ENCODE data around the gene HOXA10.

The HOXA10 gene

DNA sequence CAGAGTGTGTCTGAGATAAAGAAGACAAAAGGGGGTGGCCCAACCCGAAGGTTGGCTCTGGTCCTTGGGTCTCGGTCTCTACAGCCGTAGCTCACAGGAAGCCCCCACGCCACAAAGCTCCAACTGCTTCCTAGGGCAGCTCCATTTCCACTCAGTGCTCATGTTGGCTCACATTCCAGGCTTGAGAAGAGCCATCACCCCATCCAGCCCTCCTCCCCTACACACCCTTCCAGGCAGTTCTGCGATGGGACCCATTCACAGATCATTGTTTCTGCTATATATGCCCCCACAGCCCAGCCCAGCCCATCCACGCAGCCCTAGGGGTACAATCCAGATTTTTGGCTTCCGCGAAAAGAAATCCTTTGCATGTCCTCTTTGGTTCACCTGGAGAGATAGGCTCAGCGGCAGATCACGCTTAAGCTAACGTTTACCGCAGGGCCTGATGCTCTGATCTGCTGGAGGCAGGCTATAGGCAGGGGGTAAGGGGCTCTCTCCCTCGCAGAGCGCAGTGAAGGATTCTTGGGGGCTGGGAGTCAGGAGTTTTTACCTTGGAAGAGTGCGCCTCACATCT, 17.1 kb upstream of the HOXA10 start:
- DNase-seq (ENCODE audit: low read depth), result no peak

- DNase-seq (ENCODE audit: low read depth), result no peak
Observed at GRCh38 chr7:27189997-27190748, 16.1 kb upstream of the HOXA10 start.

- no peak for DNase-seq (ENCODE audit: low read depth)
Observed at GRCh38 chr7:27189295-27189996, 15.3 kb upstream of the HOXA10 start.

GRCh38 chr7:27188386-27189294, 14.5 kb upstream of the HOXA10 start:
- no peak for DNase-seq (ENCODE audit: low read depth)

DNA sequence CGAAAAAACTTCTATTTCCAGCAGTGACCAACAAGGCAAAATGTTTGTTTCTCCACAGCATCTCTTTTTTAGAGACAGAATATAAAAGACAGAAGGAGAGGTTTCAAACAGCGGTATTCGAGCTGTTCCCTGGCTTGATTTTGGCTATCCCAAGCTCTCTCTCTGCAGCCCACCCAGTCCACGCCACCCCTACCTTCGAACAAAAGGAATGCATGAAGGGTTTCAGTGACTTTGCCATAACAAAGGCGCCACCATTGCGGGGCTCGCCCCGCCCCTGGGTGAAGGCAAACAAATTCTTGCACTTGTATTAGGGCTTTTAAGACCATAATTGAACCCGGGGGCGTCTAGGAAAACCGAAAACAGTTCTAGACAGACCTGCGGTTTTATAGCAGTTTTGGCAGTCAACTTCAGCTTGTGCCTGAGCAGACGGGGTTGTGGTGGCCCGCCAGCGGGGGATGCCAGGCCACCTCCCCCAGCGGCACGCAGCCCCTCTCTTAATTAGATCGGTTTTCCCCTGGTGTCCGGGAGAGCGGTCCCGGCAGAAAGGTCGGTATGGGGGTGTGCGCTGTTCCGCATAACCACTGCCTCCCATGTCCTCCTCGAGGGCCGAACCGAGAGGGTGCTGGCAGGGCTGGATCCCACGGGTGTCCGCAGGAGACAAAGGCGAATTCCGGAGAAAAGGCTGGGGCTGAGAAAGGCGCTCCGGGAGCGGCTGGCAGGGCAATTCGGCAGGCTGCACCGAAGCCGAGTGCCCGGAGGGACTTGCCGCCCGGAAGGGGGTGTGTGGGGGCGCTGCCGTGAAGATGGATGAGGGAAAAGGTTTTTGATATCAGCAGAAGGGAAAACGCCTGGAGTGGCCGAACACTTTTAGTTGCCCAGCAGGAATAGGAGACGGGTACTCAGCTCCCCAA, 13.6 kb upstream of the HOXA10 start:
- no peak for DNase-seq (ENCODE audit: low read depth)

GRCh38 chr7:27186668-27187474, 12.8 kb upstream of the HOXA10 start:
- DNase-seq (ENCODE audit: low read depth), result no peak

DNA sequence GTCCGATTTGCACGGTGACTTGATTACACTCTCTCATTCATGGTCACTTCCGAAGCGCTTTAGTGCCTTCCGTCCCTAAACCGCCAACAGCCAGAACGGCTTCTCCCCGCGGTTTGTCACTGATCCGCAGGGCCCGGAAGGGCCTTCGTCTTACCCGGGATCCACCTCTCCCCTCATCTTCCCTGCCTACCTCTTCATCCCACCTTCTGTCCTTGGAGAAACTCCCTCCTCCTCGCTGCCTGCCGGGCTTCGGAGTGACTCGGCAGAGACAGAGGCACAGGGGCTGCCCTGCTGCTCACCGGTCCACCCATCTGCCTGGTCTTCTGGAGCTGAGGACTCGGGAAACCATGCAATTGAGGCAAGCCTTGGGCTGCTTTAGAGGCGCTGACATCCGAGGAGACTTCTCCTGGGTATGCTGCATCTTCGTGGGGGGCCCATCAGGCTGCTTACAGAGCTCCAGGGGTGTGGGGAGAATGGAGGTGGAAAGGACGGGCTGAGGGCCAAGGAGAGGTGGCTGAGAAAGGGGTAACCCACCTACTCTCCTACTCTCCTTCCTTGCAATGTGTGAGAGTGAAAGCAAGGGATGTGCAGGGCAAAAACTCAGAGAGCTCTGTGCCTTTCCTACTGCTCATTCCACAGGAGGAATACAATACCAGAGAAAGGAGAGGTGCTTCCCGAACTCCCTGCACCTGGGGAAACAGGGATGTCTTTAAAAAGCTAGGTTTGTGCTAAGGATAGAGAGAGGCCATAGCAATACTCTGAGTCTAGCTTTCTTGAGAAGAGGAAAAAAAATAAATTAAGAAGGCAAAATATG, 11.9 kb upstream of the HOXA10 start:
- DNase-seq (ENCODE audit: low read depth), result no peak

DNA sequence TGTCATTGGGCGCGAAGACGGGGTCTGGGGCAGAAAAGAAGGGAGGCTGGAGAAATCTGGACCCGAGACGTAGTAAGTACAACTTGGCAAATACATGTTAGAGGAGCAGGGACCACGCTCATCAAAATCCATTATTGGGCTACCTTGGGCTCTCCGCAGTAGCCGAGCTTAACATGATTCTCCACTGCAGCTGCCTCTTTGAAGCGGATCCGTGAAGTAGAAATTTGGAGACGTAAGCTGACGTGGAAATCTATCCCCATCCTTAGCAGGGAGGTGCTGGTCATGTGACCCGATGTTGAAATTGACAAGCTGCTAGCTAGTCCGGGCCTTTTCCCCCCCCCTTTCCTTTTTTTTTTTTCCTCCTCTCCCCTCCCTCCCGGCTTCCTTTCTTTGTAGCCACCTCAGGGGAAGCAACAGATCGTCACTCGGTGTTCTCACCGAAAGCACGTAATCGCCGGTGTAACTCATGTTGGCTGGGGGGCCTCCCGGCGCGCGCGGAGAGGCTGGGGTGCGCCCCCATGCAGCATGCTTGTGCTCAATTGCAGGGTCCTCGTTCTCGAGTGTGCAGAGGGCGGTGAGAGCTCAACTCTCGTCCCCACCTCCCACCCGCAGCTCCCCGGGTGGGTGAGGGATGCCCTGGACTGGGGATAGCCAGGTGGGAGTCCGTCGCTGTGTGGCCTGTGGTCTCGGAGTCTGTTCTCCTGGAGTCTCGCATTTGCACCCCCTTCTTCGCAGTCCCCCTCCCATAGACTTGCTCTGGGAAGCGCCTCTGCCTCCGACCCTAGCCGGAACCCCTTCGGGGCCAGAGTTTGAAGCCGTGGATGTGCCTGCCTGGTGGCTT, 11.1 kb upstream of the HOXA10 start, which contains the start of gene HOXA11:
Gene HOXA11, minus strand, starts transcription at position 220 of the 841 bp plus-strand sequence. Its CDS starts 88 bp downstream, at position 132.
- no peak for DNase-seq (ENCODE audit: low read depth)

DNA sequence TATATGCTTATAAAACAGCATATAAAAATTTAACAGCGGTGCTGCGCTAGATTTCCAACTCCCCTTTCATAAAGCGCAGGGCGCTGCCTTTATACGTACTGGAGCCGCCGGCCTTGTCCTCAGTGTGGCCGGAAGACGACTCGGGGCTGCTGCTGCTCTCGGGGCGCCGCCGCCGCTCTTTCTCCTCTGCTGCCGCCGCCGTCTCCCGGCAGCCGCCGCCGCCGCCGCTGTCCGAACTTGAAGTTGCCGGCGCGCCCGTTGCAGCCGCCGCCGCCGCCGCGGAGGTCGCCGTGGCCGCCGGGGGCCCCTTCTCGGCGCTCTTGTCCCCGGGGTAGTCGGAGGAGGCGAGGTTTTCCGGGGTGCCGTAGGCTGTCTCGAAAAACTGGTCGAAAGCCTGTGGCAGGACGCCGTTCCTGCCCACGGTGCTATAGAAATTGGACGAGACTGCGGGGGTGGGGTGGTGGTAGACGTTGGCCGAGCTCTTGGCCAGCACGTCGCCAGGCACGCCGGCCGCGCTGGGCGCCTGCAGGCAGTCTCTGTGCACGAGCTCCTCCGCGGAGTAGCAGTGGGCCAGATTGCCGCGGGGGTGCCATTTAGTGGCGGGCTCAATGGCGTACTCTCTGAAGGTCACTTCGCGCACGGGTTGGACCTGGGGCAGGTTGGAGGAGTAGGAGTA, 10.4 kb upstream of the HOXA10 start:
- DNase-seq (ENCODE audit: low read depth), result no peak

GRCh38 chr7:27183682-27184336, 9.7 kb upstream of the HOXA10 start:
- no peak for DNase-seq (ENCODE audit: low read depth)

GRCh38 chr7:27182861-27183681, 9.0 kb upstream of the HOXA10 start:
- DNase-seq (ENCODE audit: low read depth), result no peak

GRCh38 chr7:27182285-27182841, 8.2 kb upstream of the HOXA10 start:
- DNase-seq (ENCODE audit: low read depth), result no peak

DNA sequence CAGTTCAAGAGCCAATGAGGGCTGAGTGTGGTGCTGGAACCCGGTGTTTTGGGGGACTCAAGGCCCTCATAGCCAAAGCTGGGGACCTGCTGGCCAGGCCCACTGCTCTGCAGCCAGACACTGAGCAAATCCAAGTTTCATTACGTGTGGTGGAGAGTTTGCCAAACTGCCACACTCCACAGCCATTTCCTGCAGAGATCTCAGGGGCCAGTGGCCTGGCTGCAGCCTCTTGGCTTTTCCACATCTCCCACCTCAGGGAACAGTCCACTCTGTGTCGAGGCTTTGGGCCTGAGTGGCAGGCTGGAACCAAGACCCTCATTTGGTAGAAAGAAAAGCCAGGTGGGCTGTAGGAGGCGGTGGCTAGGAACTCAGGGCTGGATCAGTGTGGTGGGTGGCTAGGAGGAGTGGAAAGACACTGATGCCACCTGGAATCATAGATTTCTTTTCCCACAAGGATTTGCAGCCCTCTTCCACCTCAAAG, 7.7 kb upstream of the HOXA10 start:
- no peak for DNase-seq (ENCODE audit: low read depth)

- DNase-seq (ENCODE audit: low read depth), result no peak
Observed at GRCh38 chr7:27180431-27181420, 6.6 kb upstream of the HOXA10 start.
